ENCODE data around the gene P3H2.

DNA sequence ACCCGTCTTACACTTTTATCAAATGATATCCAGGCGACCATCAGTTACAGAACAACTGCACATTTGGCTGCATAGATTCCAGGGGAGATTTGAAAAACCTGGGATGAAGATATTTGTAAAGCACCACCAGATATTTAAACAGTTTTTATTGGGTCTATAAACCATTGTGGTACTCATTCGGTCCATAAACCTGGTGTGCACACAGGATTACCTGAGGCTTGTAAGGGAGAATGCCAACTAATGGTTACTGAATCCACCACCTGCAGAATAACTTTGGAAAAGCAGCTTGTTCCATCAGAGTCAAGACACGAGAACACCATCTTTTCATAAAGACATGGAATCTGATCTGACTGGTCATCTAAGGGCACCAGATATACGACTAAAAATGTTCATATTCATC is 80.6 kb downstream of the P3H2 start:
- TF ChIP-seq GATAD2A (IDR thresholded peaks at IDR 0.05) (no peak), SMARCA5 (IDR thresholded peaks at IDR 0.05) (no peak), POLR2AphosphoS5 (IDR thresholded peaks at IDR 0.05; ENCODE audit: control insufficient read depth, insufficient read depth, low read depth, low read length) (no peak), ZNF766 (CRISPR knock-in tag; conservative IDR thresholded peaks at IDR 0.05) (no peak), MYC (IDR thresholded peaks at IDR 0.05; ENCODE audit: low read depth, low read length) (no peak), MYC (CRISPR knock-in tag; IDR thresholded peaks at IDR 0.05; ENCODE audit: borderline replicate concordance, low read depth) (no peak), FOS (IDR thresholded peaks at IDR 0.05; ENCODE audit: extremely low read depth, insufficient read length) (no peak)
